Caco-2 (cell line): ENCODE results near the gene OTUD6A. TPM values are rescaled to one million over a fixed set of nuclear protein-coding genes. Genes with fewer than 3 reads are reported as not detected.

ENCODE experiments used
- BruUV-seq: library from RNA; stranded (reverse); fragments of 400-500 nt; replicated peaks from 2 replicates; lab custom pipeline; 2021; lab: Mats Ljungman, UMichigan
- CTCF ChIA-PET: fragments of 300-600 bp; sonication (Branson Sonifier 250); formaldehyde crosslinking; loops from one replicate; lab custom pipeline; 2022; ENCODE audit warnings: antibody characterized with exemption; lab: Charles Lee
- POLR2A ChIA-PET: fragments of 300-600 bp; sonication (Branson Sonifier 250); formaldehyde crosslinking; loops from one replicate; lab custom pipeline; 2022; ENCODE audit warnings: antibody characterized with exemption; lab: Charles Lee
- DNase-seq, 2 experiments: peaks; one replicate each; pipeline versions ENCODE4 v3.0.0 to v3.0.0-alpha.2; 2020 to 2022
- H3K27me3 ChIP-seq: replicated peaks from 2 replicates; pipeline ENCODE4 v1.6.0; 2011; ENCODE audit warnings: low read length; ENCODE audit not compliant: control insufficient read depth, insufficient read depth
- H3K36me3 ChIP-seq: 2 replicates; pipeline ENCODE4 v1.5.1; 2011; ENCODE audit warnings: low read length; ENCODE audit not compliant: control insufficient read depth, insufficient read depth
- H3K4me1 ChIP-seq: fragments of 250-450 bp; sonication (Bioruptor Pico); 2 replicates; pipeline ENCODE4 v1.5.1; 2020; ENCODE audit warnings: mild to moderate bottlenecking
- H3K4me3 ChIP-seq: 2 replicates; pipeline ENCODE4 v1.5.1; 2011; ENCODE audit warnings: low read depth, mild to moderate bottlenecking, control low read depth, low read length
- H3K9me3 ChIP-seq: fragments of 250-450 bp; sonication (Bioruptor Pico); 2 replicates; pipeline ENCODE4 v1.5.1; 2020; ENCODE audit warnings: mild to moderate bottlenecking, moderate library complexity
- H3K27ac Mint-ChIP-seq: one replicate; pipeline ENCODE4 v1.8.0; 2022; ENCODE audit warnings: mixed read lengths; ENCODE audit not compliant: unreplicated experiment
- H3K27me3 Mint-ChIP-seq: one replicate; pipeline ENCODE4 v1.8.0; 2022; ENCODE audit warnings: mixed read lengths; ENCODE audit not compliant: insufficient read depth, unreplicated experiment
- H3K36me3 Mint-ChIP-seq: one replicate; pipeline ENCODE4 v1.8.0; 2022; ENCODE audit warnings: mild to moderate bottlenecking, mixed read lengths; ENCODE audit not compliant: insufficient read depth, unreplicated experiment
- H3K4me1 Mint-ChIP-seq: one replicate; pipeline ENCODE4 v1.8.0; 2022; ENCODE audit warnings: low read depth, mixed read lengths; ENCODE audit not compliant: unreplicated experiment
- H3K4me3 Mint-ChIP-seq: one replicate; pipeline ENCODE4 v1.8.0; 2022; ENCODE audit warnings: mild to moderate bottlenecking, moderate library complexity, mixed read lengths; ENCODE audit not compliant: unreplicated experiment
- H3K9me3 Mint-ChIP-seq: one replicate; pipeline ENCODE4 v1.8.0; 2022; ENCODE audit warnings: mixed read lengths; ENCODE audit not compliant: unreplicated experiment
- intact Hi-C: fragments of 100-400 bp; cut with micrococcal nuclease; formaldehyde crosslinking; loops from one replicate; pipeline ENCODE4 v1.10.0; 2022; ENCODE audit not compliant: unreplicated experiment
- total RNA-seq: library from RNA; stranded (reverse); gene quantifications from 2 replicates; pipeline ENCODE4 v1.2.3, GENCODE V29; 2022
- TF ChIP-seq, protein P1 (sequence below), 2 experiments: fragments of 200-600 bp in 1 of 2; IDR thresholded peaks; 1 replicate in 1 of 2; 2 replicates in 1 of 2; pipeline versions ENCODE4 v1.5.1 to v1.8.0; 2011 to 2022; ENCODE audit warnings: antibody characterized with exemption in 1 of 2, control low read depth in 1 of 2, inconsistent platforms in 1 of 2, low read depth in 1 of 2, low read length in 1 of 2, mild to moderate bottlenecking in 1 of 2, moderate library complexity in 1 of 2; ENCODE audit not compliant: insufficient read depth in 1 of 2, severe bottlenecking in 1 of 2, unreplicated experiment in 1 of 2

Gene OTUD6A
- total RNA-seq, 1 experiment from 2014 or later: not detected

DNA sequence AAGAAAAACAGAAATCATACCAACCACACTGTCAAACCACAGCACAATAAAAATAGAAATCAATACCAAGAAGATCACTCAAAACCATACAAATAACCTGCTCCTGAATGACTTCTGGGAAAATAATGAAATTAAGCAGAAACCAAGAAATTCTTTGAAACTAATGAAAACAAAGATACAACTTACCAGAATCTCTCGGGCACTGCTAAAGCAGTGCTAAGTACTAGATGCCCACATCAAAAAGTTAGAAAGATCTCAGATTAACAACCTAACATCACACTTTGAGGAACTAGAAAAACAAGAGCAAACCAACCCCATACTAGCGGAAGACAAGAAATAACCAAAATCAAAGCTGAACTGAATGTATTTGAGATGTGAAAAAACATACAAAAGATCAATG is 45.7 kb upstream of the OTUD6A start:
- Mint-ChIP-seq H3K36me3 (no peaks in the 10 kb centered on the region), H3K27me3 (peaks cover 3% of the 10 kb centered on the region), H3K9me3 (no peaks in the 10 kb centered on the region), H3K4me1 (no peaks in the 10 kb centered on the region), H3K27ac (no peak overlapping the region), H3K4me3 (no peak overlapping the region)
- POLR2A ChIA-PET: no interaction called here
- no TSS peak for BruUV-seq
- H3K9me3 ChIP-seq: no peaks in the 10 kb centered on the region
- CTCF ChIA-PET: no interaction called here
- intact Hi-C loops: no loop called here
- H3K27me3 ChIP-seq: no peaks in the 10 kb centered on the region
- no peak for DNase-seq
- no peaks in the 10 kb centered on the region for H3K36me3 ChIP-seq
- no peak overlapping the region for H3K4me3 ChIP-seq
- H3K4me1 ChIP-seq: no peaks in the 10 kb centered on the region
- TF ChIP-seq, protein P1, sequence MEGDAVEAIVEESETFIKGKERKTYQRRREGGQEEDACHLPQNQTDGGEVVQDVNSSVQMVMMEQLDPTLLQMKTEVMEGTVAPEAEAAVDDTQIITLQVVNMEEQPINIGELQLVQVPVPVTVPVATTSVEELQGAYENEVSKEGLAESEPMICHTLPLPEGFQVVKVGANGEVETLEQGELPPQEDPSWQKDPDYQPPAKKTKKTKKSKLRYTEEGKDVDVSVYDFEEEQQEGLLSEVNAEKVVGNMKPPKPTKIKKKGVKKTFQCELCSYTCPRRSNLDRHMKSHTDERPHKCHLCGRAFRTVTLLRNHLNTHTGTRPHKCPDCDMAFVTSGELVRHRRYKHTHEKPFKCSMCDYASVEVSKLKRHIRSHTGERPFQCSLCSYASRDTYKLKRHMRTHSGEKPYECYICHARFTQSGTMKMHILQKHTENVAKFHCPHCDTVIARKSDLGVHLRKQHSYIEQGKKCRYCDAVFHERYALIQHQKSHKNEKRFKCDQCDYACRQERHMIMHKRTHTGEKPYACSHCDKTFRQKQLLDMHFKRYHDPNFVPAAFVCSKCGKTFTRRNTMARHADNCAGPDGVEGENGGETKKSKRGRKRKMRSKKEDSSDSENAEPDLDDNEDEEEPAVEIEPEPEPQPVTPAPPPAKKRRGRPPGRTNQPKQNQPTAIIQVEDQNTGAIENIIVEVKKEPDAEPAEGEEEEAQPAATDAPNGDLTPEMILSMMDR (IDR thresholded peaks at IDR 0.05; ENCODE audit: insufficient read depth in 1 of 2, low read depth in 1 of 2, low read length in 1 of 2, severe bottlenecking in 1 of 2, unreplicated experiment in 1 of 2): no peak

DNA sequence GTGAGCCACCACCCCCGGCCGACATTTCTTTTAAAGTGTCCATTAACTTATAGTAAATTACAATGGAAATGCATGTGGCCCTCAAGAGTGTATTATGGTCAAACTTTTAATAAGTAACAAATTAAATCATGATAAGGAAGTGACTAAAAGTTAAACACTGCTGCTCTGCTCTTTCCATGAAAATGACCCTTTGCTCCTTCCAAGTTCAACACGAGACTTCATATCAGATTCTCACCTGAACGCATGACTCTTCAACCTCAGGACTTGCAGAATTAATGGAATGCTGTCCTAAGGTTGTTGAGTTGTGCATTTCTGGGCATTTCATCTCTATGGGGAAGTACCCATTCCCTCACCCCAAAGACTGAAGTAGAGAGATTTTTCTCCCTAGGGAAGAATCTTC is 39.6 kb upstream of the OTUD6A start:
- Histone ChIP-seq H3K4me3 (no peak overlapping the region), H3K4me1 (no peaks in the 10 kb centered on the region), H3K9me3 (no peaks in the 10 kb centered on the region), H3K36me3 (no peaks in the 10 kb centered on the region), H3K27me3 (no peaks in the 10 kb centered on the region)
- no peak overlapping the region for H3K27ac Mint-ChIP-seq
- no peak overlapping the region for H3K4me3 Mint-ChIP-seq
- no TSS peak for BruUV-seq
- TF ChIP-seq, protein P1 (IDR thresholded peaks at IDR 0.05; ENCODE audit: insufficient read depth in 1 of 2, low read depth in 1 of 2, low read length in 1 of 2, severe bottlenecking in 1 of 2, unreplicated experiment in 1 of 2): no peak
- no peaks in the 10 kb centered on the region for H3K9me3 Mint-ChIP-seq
- H3K27me3 Mint-ChIP-seq: no peaks in the 10 kb centered on the region
- CTCF ChIA-PET: no interaction called here
- H3K4me1 Mint-ChIP-seq: no peaks in the 10 kb centered on the region
- intact Hi-C loops: no loop called here
- no peak for DNase-seq
- no peaks in the 10 kb centered on the region for H3K36me3 Mint-ChIP-seq
- POLR2A ChIA-PET: no interaction called here

DNA sequence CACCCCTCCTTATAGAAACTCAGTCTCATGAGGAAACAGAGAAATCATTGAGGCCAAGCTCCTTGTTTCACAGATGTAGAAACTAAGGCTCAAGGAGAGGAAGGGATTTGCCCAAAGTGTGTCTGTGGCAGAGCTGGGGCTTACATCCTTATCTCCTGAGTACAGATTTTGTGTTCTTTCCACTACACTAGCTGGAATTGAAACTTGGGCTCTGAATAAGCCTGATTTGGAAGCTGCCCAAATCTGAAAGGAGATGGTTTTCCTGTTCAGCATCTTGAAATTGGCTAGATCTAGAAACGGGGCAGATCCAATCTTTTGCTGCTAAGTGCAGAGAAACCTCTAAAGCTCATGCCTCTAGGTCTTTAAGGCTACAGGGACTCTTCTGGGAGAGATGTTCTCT is 36.8 kb upstream of the OTUD6A start:
- H3K4me1 ChIP-seq: no peaks in the 10 kb centered on the region
- H3K36me3 Mint-ChIP-seq: no peaks in the 10 kb centered on the region
- no peaks in the 10 kb centered on the region for H3K36me3 ChIP-seq
- no peaks in the 10 kb centered on the region for H3K9me3 ChIP-seq
- H3K27ac Mint-ChIP-seq: no peak overlapping the region
- intact Hi-C loops: no loop called here
- TF ChIP-seq, protein P1 (IDR thresholded peaks at IDR 0.05; ENCODE audit: insufficient read depth in 1 of 2, low read depth in 1 of 2, low read length in 1 of 2, severe bottlenecking in 1 of 2, unreplicated experiment in 1 of 2): no peak
- no peaks in the 10 kb centered on the region for H3K9me3 Mint-ChIP-seq
- BruUV-seq: no TSS peak
- H3K27me3 Mint-ChIP-seq: no peaks in the 10 kb centered on the region
- no peak overlapping the region for H3K4me3 ChIP-seq
- CTCF ChIA-PET: no interaction called here
- no peak overlapping the region for H3K4me3 Mint-ChIP-seq
- no peaks in the 10 kb centered on the region for H3K27me3 ChIP-seq
- no peaks in the 10 kb centered on the region for H3K4me1 Mint-ChIP-seq
- DNase-seq: no peak
- POLR2A ChIA-PET: no interaction called here
